ENCODE measurements around the gene ZNF460.

ZNF460 gene

GRCh38 chr19:57338877-57339276 is 58.6 kb downstream of the ZNF460 start:
- H3K79me2 ChIP-seq, result no peaks in the 10 kb centered on the region
- H3K9ac ChIP-seq, result no peak overlapping the region
- H3K27ac ChIP-seq, result no peak overlapping the region
- no peaks in the 10 kb centered on the region for H3K27me3 ChIP-seq (ENCODE audit: control insufficient read depth, insufficient read depth, low read length)
- peaks cover 3% of the 10 kb centered on the region for H3K4me1 ChIP-seq
- no peak for TF ChIP-seq CTCF (IDR thresholded peaks at IDR 0.05)
- H3K9me3 ChIP-seq (ENCODE audit: control insufficient read depth, low read length), result no peaks in the 10 kb centered on the region
- no peaks in the 10 kb centered on the region for H3K36me3 ChIP-seq (ENCODE audit: control insufficient read depth, insufficient read depth, low read length)
- no peak overlapping the region for H2AFZ ChIP-seq
- H3K4me2 ChIP-seq (ENCODE audit: low read length), result no peak overlapping the region
- H3K4me3 ChIP-seq (ENCODE audit: low read depth, low read length), result no peak overlapping the region

GRCh38 chr19:57342582-57342981 is 62.3 kb downstream of the ZNF460 start:
- H3K4me1 ChIP-seq, result peaks cover 3% of the 10 kb centered on the region
- H3K9ac ChIP-seq, result no peak overlapping the region
- H3K4me2 ChIP-seq (ENCODE audit: low read length), result no peak overlapping the region
- no peak for TF ChIP-seq CTCF (IDR thresholded peaks at IDR 0.05)
- no peaks in the 10 kb centered on the region for H3K79me2 ChIP-seq
- no peaks in the 10 kb centered on the region for H3K9me3 ChIP-seq (ENCODE audit: control insufficient read depth, low read length)
- no peak overlapping the region for H2AFZ ChIP-seq
- no peaks in the 10 kb centered on the region for H3K27me3 ChIP-seq (ENCODE audit: control insufficient read depth, insufficient read depth, low read length)
- no peak overlapping the region for H3K4me3 ChIP-seq (ENCODE audit: low read depth, low read length)
- no peak overlapping the region for H3K27ac ChIP-seq
- no peaks in the 10 kb centered on the region for H3K36me3 ChIP-seq (ENCODE audit: control insufficient read depth, insufficient read depth, low read length)
